Measurements from ENCODE around the gene HHAT. TPM values are rescaled to one million over a fixed set of nuclear protein-coding genes. Genes with fewer than 3 reads are reported as not detected.

Gene HHAT
- total and polyA plus RNA-seq, 2 of the 13 experiments (the other 11 are each of a cell fraction or from before 2014, with no cell fraction given): 2.6 to 4.9 TPM

DNA sequence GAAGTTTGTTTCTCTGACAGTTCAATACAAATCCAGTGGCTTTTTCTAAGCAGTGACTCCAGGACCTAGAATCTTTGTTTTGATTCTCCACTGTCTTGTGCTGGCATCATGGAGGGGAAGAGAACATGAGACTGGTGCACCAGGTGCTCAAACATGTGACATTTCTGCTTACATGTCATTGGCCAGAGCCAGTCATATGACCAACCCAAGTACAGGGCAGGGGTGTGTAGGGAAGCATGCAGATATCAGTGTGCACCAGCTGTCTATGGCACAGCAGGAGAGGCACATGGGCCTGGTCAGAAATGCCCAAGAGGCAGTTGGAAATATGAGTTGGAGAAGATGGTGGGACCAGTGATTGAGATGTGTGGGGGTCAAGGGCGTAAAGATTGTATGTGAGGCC is 297.0 kb downstream of the HHAT start:
- H3K36me3 ChIP-seq (replicated peaks in 1 of 2; ENCODE audit: control insufficient read depth in 1 of 2, insufficient read depth in 2 of 2, low read length in 2 of 2): no peaks in the 10 kb centered on the region
- no peaks in the 10 kb centered on the region for H4K20me1 ChIP-seq (ENCODE audit: insufficient read depth, low read length)
- BruUV-seq (replicated peaks): no TSS peak
- H3K27ac ChIP-seq (ENCODE audit: extremely low read length, insufficient read depth, low read length): no peak overlapping the region
- 63% methylated on average over 1 of the region's 1 CpG for WGBS (ENCODE audit: low lambda C conversion rate)
- CTCF ChIA-PET (ENCODE audit: low intra/inter-chr PET ratio, low total read pairs): no interaction called here
- DNase-seq (ENCODE audit: low spot score) (no peak), ATAC-seq (no peak), FAIRE-seq (no peak)
- H3K79me2 ChIP-seq (ENCODE audit: insufficient read depth, low read length): no peaks in the 10 kb centered on the region
- in situ Hi-C loops (cut with HindIII; ENCODE audit: extremely low pct_ligation_motif_present, low pct_unique_long_range_greater_than_20kb): no loop called here
- H3K27me3 ChIP-seq (ENCODE audit: control insufficient read depth in 1 of 2, insufficient read depth in 2 of 2, low read length in 2 of 2): 0 out of 5 replicates have a peak, but pooled peaks cover 0 to 1% of the 10 kb centered on the region in 2 experiments
- H2AFZ ChIP-seq (ENCODE audit: low read length): no peak overlapping the region
- no peak overlapping the region for H3K9ac ChIP-seq (ENCODE audit: insufficient read depth, low read depth, low read length)
- intact Hi-C loops (cut with micrococcal nuclease; ENCODE audit: unreplicated experiment): no loop called here
- H3K4me2 ChIP-seq (ENCODE audit: low read depth, low read length): no peak overlapping the region
- no peaks in the 10 kb centered on the region for H3K9me3 ChIP-seq (ENCODE audit: low read length)
- no peak overlapping the region for H3K4me3 ChIP-seq (replicated peaks in 1 of 3; ENCODE audit: insufficient read depth in 1 of 3, low read depth in 2 of 3, low read length in 3 of 3)
- POLR2A ChIA-PET: no interaction called here
- no peaks in the 10 kb centered on the region for H3K4me1 ChIP-seq (ENCODE audit: insufficient read depth, low read length)
- TF ChIP-seq BRCA1 (CRISPR knock-in tag; IDR thresholded peaks at IDR 0.05) (no peak), ZNF816 (CRISPR knock-in tag; IDR thresholded peaks at IDR 0.05; ENCODE audit: borderline replicate concordance) (no peak), ZNF318 (CRISPR knock-in tag; IDR thresholded peaks at IDR 0.05) (no peak), ZNF552 (CRISPR knock-in tag; IDR thresholded peaks at IDR 0.05; ENCODE audit: borderline replicate concordance) (no peak), CCAR2 (optimal IDR thresholded peaks at IDR 0.05; ENCODE audit: low read depth, low read length) (no peak), RBM39 (IDR thresholded peaks at IDR 0.05; ENCODE audit: low read depth, low read length, poor library complexity, severe bottlenecking) (no peak), ZNF792 (CRISPR knock-in tag; IDR thresholded peaks at IDR 0.05) (no peak), ZNF709 (CRISPR knock-in tag; IDR thresholded peaks at IDR 0.05) (no peak), KMT2A (CRISPR knock-in tag; IDR thresholded peaks at IDR 0.05) (no peak), ELK4 (CRISPR knock-in tag; IDR thresholded peaks at IDR 0.05; ENCODE audit: borderline replicate concordance) (no peak), RORA (CRISPR knock-in tag; IDR thresholded peaks at IDR 0.05) (no peak), PBX2 (CRISPR knock-in tag; IDR thresholded peaks at IDR 0.05) (no peak)
- TF ChIP-seq, protein P1, sequence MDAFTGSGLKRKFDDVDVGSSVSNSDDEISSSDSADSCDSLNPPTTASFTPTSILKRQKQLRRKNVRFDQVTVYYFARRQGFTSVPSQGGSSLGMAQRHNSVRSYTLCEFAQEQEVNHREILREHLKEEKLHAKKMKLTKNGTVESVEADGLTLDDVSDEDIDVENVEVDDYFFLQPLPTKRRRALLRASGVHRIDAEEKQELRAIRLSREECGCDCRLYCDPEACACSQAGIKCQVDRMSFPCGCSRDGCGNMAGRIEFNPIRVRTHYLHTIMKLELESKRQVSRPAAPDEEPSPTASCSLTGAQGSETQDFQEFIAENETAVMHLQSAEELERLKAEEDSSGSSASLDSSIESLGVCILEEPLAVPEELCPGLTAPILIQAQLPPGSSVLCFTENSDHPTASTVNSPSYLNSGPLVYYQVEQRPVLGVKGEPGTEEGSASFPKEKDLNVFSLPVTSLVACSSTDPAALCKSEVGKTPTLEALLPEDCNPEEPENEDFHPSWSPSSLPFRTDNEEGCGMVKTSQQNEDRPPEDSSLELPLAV (CRISPR knock-in tag; conservative IDR thresholded peaks at IDR 0.05; ENCODE audit: low read depth): no peak
